ENCODE data around the gene SLIRP.

DNA sequence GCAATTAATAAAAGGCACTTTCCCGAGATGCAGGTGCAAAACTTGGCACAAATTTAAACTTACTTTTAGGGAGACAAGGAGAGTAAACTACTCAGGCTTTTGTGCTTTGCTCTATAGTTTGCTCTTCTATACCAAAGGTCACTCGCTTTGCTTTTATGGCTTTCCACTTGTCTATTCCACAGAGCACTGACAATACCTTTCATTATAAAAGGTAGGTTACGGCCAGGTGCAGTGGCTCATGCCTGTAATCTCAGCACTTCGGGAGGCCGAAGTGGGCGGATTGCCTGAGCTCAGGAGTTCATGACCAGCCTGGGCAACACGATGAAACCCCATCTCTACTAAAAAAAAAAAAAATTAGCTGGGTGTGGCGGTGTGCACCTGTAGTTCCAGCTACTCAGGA is 33.0 kb upstream of the SLIRP start:
- TF ChIP-seq, protein P1, sequence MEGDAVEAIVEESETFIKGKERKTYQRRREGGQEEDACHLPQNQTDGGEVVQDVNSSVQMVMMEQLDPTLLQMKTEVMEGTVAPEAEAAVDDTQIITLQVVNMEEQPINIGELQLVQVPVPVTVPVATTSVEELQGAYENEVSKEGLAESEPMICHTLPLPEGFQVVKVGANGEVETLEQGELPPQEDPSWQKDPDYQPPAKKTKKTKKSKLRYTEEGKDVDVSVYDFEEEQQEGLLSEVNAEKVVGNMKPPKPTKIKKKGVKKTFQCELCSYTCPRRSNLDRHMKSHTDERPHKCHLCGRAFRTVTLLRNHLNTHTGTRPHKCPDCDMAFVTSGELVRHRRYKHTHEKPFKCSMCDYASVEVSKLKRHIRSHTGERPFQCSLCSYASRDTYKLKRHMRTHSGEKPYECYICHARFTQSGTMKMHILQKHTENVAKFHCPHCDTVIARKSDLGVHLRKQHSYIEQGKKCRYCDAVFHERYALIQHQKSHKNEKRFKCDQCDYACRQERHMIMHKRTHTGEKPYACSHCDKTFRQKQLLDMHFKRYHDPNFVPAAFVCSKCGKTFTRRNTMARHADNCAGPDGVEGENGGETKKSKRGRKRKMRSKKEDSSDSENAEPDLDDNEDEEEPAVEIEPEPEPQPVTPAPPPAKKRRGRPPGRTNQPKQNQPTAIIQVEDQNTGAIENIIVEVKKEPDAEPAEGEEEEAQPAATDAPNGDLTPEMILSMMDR (IDR thresholded peaks at IDR 0.05): no peak
- no peak for TF ChIP-seq EP300 (IDR thresholded peaks at IDR 0.05)
- TF ChIP-seq POLR2A (IDR thresholded peaks at IDR 0.05): no peak

Measured in tibial nerve (tissue), 4 donors.